Limb (tissue), 2 donors: ENCODE data around the gene FCAMR.

Experiments
- DNase-seq, 2 donors: peaks; one replicate each; pipeline ENCODE4 v3.0.0-alpha.2; 2016; ENCODE audit errors: extremely low spot score in 2 of 2

Gene FCAMR

GRCh38 chr1:206970446-206970845 is at the start of gene FCAMR:
Gene FCAMR, minus strand, starts transcription at chr1:206970460. Its CDS starts 335 bp downstream, at chr1:206970125.
- DNase-seq = no peak

- DNase-seq = no peak
Measured at GRCh38 chr1:207019661-207020060, 49.4 kb upstream of the FCAMR start.

GRCh38 chr1:207019161-207019560 is 48.9 kb upstream of the FCAMR start:
- DNase-seq = no peak

GRCh38 chr1:207018707-207019106 is 48.4 kb upstream of the FCAMR start:
- DNase-seq = no peak

- DNase-seq = no peak
Measured at GRCh38 chr1:207017615-207018559, 47.6 kb upstream of the FCAMR start.

GRCh38 chr1:207015791-207016190 is 45.5 kb upstream of the FCAMR start:
- DNase-seq = no peak

- DNase-seq = no peak
Measured at GRCh38 chr1:207014728-207015127, 44.5 kb upstream of the FCAMR start.

GRCh38 chr1:207013321-207014085 is 43.2 kb upstream of the FCAMR start:
- DNase-seq = no peak

GRCh38 chr1:207010726-207011125 is 40.5 kb upstream of the FCAMR start:
- DNase-seq = no peak

- no peak for DNase-seq
Measured at GRCh38 chr1:207009945-207010344, 39.7 kb upstream of the FCAMR start.

GRCh38 chr1:207009182-207009850 is 39.1 kb upstream of the FCAMR start:
- no peak for DNase-seq

- no peak for DNase-seq
Measured at GRCh38 chr1:207007352-207008033, 37.2 kb upstream of the FCAMR start.

GRCh38 chr1:207006914-207007313 is 36.7 kb upstream of the FCAMR start:
- no peak for DNase-seq

- DNase-seq = no peak
Measured at GRCh38 chr1:207006083-207006482, 35.8 kb upstream of the FCAMR start.

- DNase-seq = no peak
Measured at GRCh38 chr1:207004931-207005830, 34.9 kb upstream of the FCAMR start.

GRCh38 chr1:207003210-207003609 is 33.0 kb upstream of the FCAMR start:
- no peak for DNase-seq

GRCh38 chr1:207002724-207003146 is 32.5 kb upstream of the FCAMR start:
- DNase-seq = no peak

- no peak for DNase-seq
Measured at GRCh38 chr1:207001492-207002245, 31.4 kb upstream of the FCAMR start.

- no peak for DNase-seq
Measured at GRCh38 chr1:207000651-207001291, 30.5 kb upstream of the FCAMR start.
